ENCODE measurements around the gene CDK14.

DNA sequence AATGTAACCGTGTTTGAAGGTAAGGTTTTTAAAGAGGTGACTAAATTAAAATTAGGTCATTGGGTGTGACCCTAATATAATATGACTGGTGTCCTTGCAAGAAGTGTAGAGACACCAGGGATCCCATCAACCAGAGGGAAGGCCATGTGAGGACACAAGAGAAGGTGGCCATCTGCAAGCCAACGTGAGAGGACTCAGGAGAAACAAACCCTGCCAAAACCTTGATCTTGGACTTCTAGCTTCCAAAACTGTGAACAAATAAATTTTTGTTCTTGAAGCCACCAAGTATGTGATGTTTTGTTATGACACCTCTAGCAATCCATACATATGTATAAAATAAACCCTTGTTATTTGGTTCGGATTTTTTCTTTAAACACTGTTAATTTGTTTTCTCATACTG is 144.3 kb downstream of the CDK14 start:
- no peak for TF ChIP-seq CREB1 (IDR thresholded peaks at IDR 0.05; ENCODE audit: low read depth)
- TF ChIP-seq TEAD4 (IDR thresholded peaks at IDR 0.05): no peak
- TF ChIP-seq, protein P1, sequence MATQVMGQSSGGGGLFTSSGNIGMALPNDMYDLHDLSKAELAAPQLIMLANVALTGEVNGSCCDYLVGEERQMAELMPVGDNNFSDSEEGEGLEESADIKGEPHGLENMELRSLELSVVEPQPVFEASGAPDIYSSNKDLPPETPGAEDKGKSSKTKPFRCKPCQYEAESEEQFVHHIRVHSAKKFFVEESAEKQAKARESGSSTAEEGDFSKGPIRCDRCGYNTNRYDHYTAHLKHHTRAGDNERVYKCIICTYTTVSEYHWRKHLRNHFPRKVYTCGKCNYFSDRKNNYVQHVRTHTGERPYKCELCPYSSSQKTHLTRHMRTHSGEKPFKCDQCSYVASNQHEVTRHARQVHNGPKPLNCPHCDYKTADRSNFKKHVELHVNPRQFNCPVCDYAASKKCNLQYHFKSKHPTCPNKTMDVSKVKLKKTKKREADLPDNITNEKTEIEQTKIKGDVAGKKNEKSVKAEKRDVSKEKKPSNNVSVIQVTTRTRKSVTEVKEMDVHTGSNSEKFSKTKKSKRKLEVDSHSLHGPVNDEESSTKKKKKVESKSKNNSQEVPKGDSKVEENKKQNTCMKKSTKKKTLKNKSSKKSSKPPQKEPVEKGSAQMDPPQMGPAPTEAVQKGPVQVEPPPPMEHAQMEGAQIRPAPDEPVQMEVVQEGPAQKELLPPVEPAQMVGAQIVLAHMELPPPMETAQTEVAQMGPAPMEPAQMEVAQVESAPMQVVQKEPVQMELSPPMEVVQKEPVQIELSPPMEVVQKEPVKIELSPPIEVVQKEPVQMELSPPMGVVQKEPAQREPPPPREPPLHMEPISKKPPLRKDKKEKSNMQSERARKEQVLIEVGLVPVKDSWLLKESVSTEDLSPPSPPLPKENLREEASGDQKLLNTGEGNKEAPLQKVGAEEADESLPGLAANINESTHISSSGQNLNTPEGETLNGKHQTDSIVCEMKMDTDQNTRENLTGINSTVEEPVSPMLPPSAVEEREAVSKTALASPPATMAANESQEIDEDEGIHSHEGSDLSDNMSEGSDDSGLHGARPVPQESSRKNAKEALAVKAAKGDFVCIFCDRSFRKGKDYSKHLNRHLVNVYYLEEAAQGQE (IDR thresholded peaks at IDR 0.05; ENCODE audit: low read depth): no peak
- TF ChIP-seq, protein P2, sequence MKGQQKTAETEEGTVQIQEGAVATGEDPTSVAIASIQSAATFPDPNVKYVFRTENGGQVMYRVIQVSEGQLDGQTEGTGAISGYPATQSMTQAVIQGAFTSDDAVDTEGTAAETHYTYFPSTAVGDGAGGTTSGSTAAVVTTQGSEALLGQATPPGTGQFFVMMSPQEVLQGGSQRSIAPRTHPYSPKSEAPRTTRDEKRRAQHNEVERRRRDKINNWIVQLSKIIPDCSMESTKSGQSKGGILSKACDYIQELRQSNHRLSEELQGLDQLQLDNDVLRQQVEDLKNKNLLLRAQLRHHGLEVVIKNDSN (IDR thresholded peaks at IDR 0.05): no peak
- no peak for TF ChIP-seq RAD21 (IDR thresholded peaks at IDR 0.05; ENCODE audit: low read depth)
- no peak for TF ChIP-seq EGR1 (IDR thresholded peaks at IDR 0.05)
- TF ChIP-seq, protein P3, sequence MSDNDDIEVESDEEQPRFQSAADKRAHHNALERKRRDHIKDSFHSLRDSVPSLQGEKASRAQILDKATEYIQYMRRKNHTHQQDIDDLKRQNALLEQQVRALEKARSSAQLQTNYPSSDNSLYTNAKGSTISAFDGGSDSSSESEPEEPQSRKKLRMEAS (IDR thresholded peaks at IDR 0.05): no peak
- no peak for TF ChIP-seq NFIC (IDR thresholded peaks at IDR 0.05)
- no peak for TF ChIP-seq FOXM1 (IDR thresholded peaks at IDR 0.05; ENCODE audit: borderline replicate concordance, low read depth)
- no peak for TF ChIP-seq CEBPB (IDR thresholded peaks at IDR 0.05)
- TF ChIP-seq EP300 (IDR thresholded peaks at IDR 0.05; ENCODE audit: borderline replicate concordance): no peak
- TF ChIP-seq YY1 (IDR thresholded peaks at IDR 0.05; ENCODE audit: low read depth): no peak
